HepG2 (cell line): ENCODE results near the gene PRSS36. TPM values are rescaled to one million over a fixed set of nuclear protein-coding genes. Genes with fewer than 3 reads are reported as not detected.

Source experiments
- GATAD2A ChIP-seq: IDR thresholded peaks from 2 replicates; pipeline ENCODE4 v1.6.1; 2016
- IKZF4 ChIP-seq: sonication (generic); formaldehyde crosslinking; IDR thresholded peaks from 2 replicates; pipeline ENCODE4 v1.5.1; 2020; ENCODE audit warnings: borderline replicate concordance, mild to moderate bottlenecking, low read depth, missing genetic modification reagents; ENCODE audit errors: not compliant biosample characterization
- LCORL ChIP-seq, 2 experiments: fragments of 450-650 bp in 1 of 2; sonication (generic) in 1 of 2; formaldehyde crosslinking in 1 of 2; IDR thresholded peaks; 2 replicates each; pipeline versions ENCODE4 v1.5.0 to v1.6.1; 2017 to 2020; ENCODE audit warnings: antibody characterized with exemption in 1 of 2, missing genetic modification reagents in 1 of 2
- SMAD3 ChIP-seq: sonication (generic); formaldehyde crosslinking; IDR thresholded peaks from 2 replicates; pipeline ENCODE4 v1.4.0; 2020; ENCODE audit warnings: missing genetic modification reagents
- TSC22D2 ChIP-seq: sonication (generic); formaldehyde crosslinking; IDR thresholded peaks from 2 replicates; pipeline ENCODE4 v1.5.1; 2020; ENCODE audit warnings: missing genetic modification reagents, mild to moderate bottlenecking, borderline replicate concordance
- ZBTB7A ChIP-seq: sonication (generic); formaldehyde crosslinking; IDR thresholded peaks from 2 replicates; pipeline ENCODE4 v1.8.0; 2022; ENCODE audit warnings: mild to moderate bottlenecking, missing genetic modification reagents
- ZFP36L2 ChIP-seq: sonication (generic); formaldehyde crosslinking; IDR thresholded peaks from 2 replicates; pipeline ENCODE4 v1.4.0; 2020; ENCODE audit warnings: missing genetic modification reagents
- ZNF589 ChIP-seq: sonication (generic); formaldehyde crosslinking; conservative IDR thresholded peaks from 2 replicates; pipeline ENCODE4 v1.8.0; 2022; ENCODE audit warnings: mild to moderate bottlenecking, moderate library complexity, missing genetic modification reagents
- ZNF788 ChIP-seq: sonication (generic); formaldehyde crosslinking; IDR thresholded peaks from 2 replicates; pipeline ENCODE4 v1.5.0; 2020; ENCODE audit warnings: mild to moderate bottlenecking, missing genetic modification reagents, borderline replicate concordance
- ZNF839 ChIP-seq: sonication (generic); formaldehyde crosslinking; IDR thresholded peaks from 2 replicates; pipeline ENCODE4 v1.4.0; 2020; ENCODE audit warnings: missing genetic modification reagents, mild to moderate bottlenecking, borderline replicate concordance
- polyA plus RNA-seq, 8 experiments: library from polyadenylated mRNA; depleted of rRNA in 3 of 8; stranded (reverse) in 7 of 8; unstranded in 1 of 8; fragments of >200 nt; fragmentation: Illumina TruSeq in 4 of 8; extraction: Trizol in 4 of 8; gene quantifications; 2 replicates each; pipeline versions ENCODE4 v1.2.1 to v1.2.3, GENCODE V29; 2011 to 2016; ENCODE audit warnings: low read depth in 4 of 8, missing spikeins in 1 of 8, mixed read lengths in 1 of 8; ENCODE audit not compliant: insufficient read depth in 1 of 8
- total RNA-seq, 5 experiments: library from RNA; depleted of rRNA; stranded (reverse); fragments of >200 nt; fragmentation: Illumina TruSeq; extraction: Trizol; gene quantifications; 2 replicates each; pipeline ENCODE4 v1.2.3, GENCODE V29; 2016; ENCODE audit warnings: low read depth in 1 of 5
- TF ChIP-seq, protein P1 (sequence below): sonication (generic); formaldehyde crosslinking; IDR thresholded peaks from 2 replicates; pipeline ENCODE4 v1.8.0; 2022; ENCODE audit warnings: missing genetic modification reagents, mild to moderate bottlenecking, borderline replicate concordance
- TF ChIP-seq, protein P2 (sequence below): IDR thresholded peaks from 2 replicates; pipeline ENCODE4 v1.6.1; 2016
- TF ChIP-seq, protein P3 (sequence below): sonication (generic); formaldehyde crosslinking; IDR thresholded peaks from 2 replicates; pipeline ENCODE4 v1.4.0; 2020; ENCODE audit warnings: missing genetic modification reagents, borderline replicate concordance
- TF ChIP-seq, protein P4 (sequence below): sonication (generic); formaldehyde crosslinking; IDR thresholded peaks from 2 replicates; pipeline ENCODE4 v1.5.1; 2020; ENCODE audit warnings: mild to moderate bottlenecking, moderate library complexity, missing genetic modification reagents
- TF ChIP-seq, protein P5 (sequence below): IDR thresholded peaks from 2 replicates; pipeline ENCODE4 v1.6.1; 2016; ENCODE audit warnings: low read depth, missing genetic modification reagents, missing compliant biosample characterization

The PRSS36 gene
- total and polyA plus RNA-seq, 2 of the 13 experiments (the other 11 are each of a cell fraction or from before 2014, with no cell fraction given) = 1.5 to 2.1 TPM

DNA sequence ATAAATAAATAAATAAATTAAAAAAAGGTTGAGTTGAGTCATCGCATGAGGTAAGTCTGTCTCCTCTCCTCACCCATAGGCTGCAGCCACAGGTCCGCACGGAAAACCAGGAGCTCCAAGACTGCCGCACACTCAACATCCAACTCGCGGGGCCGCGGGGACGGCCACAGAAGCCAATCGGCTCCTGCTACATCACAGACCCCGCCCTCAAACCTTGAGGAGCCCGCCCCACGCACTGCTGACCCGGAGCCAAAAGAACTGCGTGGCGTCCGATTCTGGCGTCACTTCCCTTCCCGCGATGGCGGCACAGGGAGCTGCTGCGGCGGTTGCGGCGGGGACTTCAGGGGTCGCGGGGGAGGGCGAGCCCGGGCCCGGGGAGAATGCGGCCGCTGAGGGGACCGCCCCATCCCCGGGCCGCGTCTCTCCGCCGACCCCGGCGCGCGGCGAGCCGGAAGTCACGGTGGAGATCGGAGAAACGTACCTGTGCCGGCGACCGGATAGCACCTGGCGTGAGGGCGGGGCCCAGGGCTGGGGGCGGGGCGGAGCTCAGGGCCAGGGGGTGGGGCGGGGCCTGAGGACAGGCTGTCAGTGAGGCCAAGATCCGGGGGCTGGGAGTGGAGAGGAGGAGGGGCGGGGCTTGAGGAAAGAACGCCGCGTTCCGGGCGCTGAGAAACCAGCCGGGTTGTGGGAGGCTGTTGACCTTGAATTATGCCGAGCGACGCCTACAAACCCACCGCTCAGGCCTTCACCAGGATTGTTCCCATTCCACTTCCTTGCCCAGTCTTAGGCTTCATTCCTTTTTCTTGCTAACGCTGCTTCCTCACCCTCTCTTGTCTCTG is 32.3 kb downstream of the PRSS36 start, which contains the start of gene KAT8 (continued):
- TF ChIP-seq, protein P1, sequence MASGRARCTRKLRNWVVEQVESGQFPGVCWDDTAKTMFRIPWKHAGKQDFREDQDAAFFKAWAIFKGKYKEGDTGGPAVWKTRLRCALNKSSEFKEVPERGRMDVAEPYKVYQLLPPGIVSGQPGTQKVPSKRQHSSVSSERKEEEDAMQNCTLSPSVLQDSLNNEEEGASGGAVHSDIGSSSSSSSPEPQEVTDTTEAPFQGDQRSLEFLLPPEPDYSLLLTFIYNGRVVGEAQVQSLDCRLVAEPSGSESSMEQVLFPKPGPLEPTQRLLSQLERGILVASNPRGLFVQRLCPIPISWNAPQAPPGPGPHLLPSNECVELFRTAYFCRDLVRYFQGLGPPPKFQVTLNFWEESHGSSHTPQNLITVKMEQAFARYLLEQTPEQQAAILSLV = peak; percentile 89; the same call in 1 of the 2 replicates
- TF ChIP-seq ZNF589 (CRISPR knock-in tag) = peak; percentile 71; the same call in 1 of the 2 replicates
- no peak for TF ChIP-seq ZFP36L2 (CRISPR knock-in tag)
- no peak for TF ChIP-seq LCORL (IDR thresholded peaks at IDR 0.05)
- TF ChIP-seq LCORL (CRISPR knock-in tag; IDR thresholded peaks at IDR 0.05) = no peak; the same call in 1 of the 2 replicates
- TF ChIP-seq, protein P2, sequence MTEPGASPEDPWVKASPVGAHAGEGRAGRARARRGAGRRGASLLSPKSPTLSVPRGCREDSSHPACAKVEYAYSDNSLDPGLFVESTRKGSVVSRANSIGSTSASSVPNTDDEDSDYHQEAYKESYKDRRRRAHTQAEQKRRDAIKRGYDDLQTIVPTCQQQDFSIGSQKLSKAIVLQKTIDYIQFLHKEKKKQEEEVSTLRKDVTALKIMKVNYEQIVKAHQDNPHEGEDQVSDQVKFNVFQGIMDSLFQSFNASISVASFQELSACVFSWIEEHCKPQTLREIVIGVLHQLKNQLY (CRISPR knock-in tag) = peak; percentile 55; the same call in 1 of the 2 replicates
- TF ChIP-seq ZNF839 (CRISPR knock-in tag) = 0 out of 2 replicates have a peak, but pooled peaks have one; percentile 63
- no peak for TF ChIP-seq GATAD2A (CRISPR knock-in tag)
- TF ChIP-seq, protein P3, sequence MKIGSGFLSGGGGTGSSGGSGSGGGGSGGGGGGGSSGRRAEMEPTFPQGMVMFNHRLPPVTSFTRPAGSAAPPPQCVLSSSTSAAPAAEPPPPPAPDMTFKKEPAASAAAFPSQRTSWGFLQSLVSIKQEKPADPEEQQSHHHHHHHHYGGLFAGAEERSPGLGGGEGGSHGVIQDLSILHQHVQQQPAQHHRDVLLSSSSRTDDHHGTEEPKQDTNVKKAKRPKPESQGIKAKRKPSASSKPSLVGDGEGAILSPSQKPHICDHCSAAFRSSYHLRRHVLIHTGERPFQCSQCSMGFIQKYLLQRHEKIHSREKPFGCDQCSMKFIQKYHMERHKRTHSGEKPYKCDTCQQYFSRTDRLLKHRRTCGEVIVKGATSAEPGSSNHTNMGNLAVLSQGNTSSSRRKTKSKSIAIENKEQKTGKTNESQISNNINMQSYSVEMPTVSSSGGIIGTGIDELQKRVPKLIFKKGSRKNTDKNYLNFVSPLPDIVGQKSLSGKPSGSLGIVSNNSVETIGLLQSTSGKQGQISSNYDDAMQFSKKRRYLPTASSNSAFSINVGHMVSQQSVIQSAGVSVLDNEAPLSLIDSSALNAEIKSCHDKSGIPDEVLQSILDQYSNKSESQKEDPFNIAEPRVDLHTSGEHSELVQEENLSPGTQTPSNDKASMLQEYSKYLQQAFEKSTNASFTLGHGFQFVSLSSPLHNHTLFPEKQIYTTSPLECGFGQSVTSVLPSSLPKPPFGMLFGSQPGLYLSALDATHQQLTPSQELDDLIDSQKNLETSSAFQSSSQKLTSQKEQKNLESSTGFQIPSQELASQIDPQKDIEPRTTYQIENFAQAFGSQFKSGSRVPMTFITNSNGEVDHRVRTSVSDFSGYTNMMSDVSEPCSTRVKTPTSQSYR (CRISPR knock-in tag) = peak; percentile 69
- TF ChIP-seq, protein P4, sequence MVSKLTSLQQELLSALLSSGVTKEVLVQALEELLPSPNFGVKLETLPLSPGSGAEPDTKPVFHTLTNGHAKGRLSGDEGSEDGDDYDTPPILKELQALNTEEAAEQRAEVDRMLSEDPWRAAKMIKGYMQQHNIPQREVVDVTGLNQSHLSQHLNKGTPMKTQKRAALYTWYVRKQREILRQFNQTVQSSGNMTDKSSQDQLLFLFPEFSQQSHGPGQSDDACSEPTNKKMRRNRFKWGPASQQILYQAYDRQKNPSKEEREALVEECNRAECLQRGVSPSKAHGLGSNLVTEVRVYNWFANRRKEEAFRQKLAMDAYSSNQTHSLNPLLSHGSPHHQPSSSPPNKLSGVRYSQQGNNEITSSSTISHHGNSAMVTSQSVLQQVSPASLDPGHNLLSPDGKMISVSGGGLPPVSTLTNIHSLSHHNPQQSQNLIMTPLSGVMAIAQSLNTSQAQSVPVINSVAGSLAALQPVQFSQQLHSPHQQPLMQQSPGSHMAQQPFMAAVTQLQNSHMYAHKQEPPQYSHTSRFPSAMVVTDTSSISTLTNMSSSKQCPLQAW (CRISPR knock-in tag) = peak; percentile 51; the same call in 1 of the 2 replicates
- peak; percentile 55; the same call in 1 of the 2 replicates for TF ChIP-seq ZBTB7A (CRISPR knock-in tag)
- TF ChIP-seq, protein P5, sequence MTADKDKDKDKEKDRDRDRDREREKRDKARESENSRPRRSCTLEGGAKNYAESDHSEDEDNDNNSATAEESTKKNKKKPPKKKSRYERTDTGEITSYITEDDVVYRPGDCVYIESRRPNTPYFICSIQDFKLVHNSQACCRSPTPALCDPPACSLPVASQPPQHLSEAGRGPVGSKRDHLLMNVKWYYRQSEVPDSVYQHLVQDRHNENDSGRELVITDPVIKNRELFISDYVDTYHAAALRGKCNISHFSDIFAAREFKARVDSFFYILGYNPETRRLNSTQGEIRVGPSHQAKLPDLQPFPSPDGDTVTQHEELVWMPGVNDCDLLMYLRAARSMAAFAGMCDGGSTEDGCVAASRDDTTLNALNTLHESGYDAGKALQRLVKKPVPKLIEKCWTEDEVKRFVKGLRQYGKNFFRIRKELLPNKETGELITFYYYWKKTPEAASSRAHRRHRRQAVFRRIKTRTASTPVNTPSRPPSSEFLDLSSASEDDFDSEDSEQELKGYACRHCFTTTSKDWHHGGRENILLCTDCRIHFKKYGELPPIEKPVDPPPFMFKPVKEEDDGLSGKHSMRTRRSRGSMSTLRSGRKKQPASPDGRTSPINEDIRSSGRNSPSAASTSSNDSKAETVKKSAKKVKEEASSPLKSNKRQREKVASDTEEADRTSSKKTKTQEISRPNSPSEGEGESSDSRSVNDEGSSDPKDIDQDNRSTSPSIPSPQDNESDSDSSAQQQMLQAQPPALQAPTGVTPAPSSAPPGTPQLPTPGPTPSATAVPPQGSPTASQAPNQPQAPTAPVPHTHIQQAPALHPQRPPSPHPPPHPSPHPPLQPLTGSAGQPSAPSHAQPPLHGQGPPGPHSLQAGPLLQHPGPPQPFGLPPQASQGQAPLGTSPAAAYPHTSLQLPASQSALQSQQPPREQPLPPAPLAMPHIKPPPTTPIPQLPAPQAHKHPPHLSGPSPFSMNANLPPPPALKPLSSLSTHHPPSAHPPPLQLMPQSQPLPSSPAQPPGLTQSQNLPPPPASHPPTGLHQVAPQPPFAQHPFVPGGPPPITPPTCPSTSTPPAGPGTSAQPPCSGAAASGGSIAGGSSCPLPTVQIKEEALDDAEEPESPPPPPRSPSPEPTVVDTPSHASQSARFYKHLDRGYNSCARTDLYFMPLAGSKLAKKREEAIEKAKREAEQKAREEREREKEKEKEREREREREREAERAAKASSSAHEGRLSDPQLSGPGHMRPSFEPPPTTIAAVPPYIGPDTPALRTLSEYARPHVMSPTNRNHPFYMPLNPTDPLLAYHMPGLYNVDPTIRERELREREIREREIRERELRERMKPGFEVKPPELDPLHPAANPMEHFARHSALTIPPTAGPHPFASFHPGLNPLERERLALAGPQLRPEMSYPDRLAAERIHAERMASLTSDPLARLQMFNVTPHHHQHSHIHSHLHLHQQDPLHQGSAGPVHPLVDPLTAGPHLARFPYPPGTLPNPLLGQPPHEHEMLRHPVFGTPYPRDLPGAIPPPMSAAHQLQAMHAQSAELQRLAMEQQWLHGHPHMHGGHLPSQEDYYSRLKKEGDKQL (CRISPR knock-in tag) = peak; percentile 38; the same call in 1 of the 2 replicates
- TF ChIP-seq IKZF4 (CRISPR knock-in tag) = no peak
- peak; percentile 75; the same call in 1 of the 2 replicates for TF ChIP-seq ZNF788 (CRISPR knock-in tag)
- TF ChIP-seq SMAD3 (CRISPR knock-in tag) = peak; percentile 88
- TF ChIP-seq TSC22D2 = peak; percentile 90; the same call in 1 of the 2 replicates
